NT2/D1 (cell line): ENCODE data around the gene CEP95.
"Not testable (repeated sequence)": the region's sequence is repeated elsewhere in the genome, so short reads cannot be mapped to it uniquely, and the experiment has no call there.

Experiments
- DNase-seq: peaks from one replicate; pipeline ENCODE4 v3.0.0-alpha.2; 2011; ENCODE audit warnings: low read depth, low spot score
- H3K27me3 ChIP-seq: 2 replicates; pipeline ENCODE4 v1.6.0; 2011; ENCODE audit warnings: mild to moderate bottlenecking; ENCODE audit not compliant: insufficient read length, insufficient read depth
- H3K36me3 ChIP-seq: 2 replicates; pipeline ENCODE4 v1.6.1; 2011; ENCODE audit warnings: mild to moderate bottlenecking, low read length, mixed read lengths; ENCODE audit not compliant: insufficient read depth, insufficient read length
- H3K4me1 ChIP-seq: 2 replicates; pipeline ENCODE4 v1.5.1; 2011; ENCODE audit not compliant: insufficient read depth, insufficient read length
- H3K4me3 ChIP-seq: 2 replicates; pipeline ENCODE4 v1.5.1; 2011; ENCODE audit warnings: low read depth; ENCODE audit not compliant: insufficient read length
- H3K9ac ChIP-seq: 2 replicates; pipeline ENCODE4 v1.6.0; 2011; ENCODE audit warnings: low read depth; ENCODE audit not compliant: insufficient read length
- H3K9me3 ChIP-seq: 2 replicates; pipeline ENCODE4 v1.5.1; 2011; ENCODE audit warnings: mild to moderate bottlenecking, low read length; ENCODE audit not compliant: insufficient read depth
- SUZ12 ChIP-seq: IDR thresholded peaks from 2 replicates; pipeline ENCODE4 v1.6.1; 2011; ENCODE audit not compliant: insufficient read length, insufficient read depth; ENCODE audit errors: extremely low read depth
- YY1 ChIP-seq: IDR thresholded peaks from 2 replicates; pipeline ENCODE4 v1.6.1; 2011; ENCODE audit not compliant: insufficient read length, insufficient read depth
- ZNF274 ChIP-seq: IDR thresholded peaks from 2 replicates; pipeline ENCODE4 v1.6.1; 2011; ENCODE audit warnings: mild to moderate bottlenecking, low read depth, low read length

Gene CEP95

GRCh38 chr17:64573214-64573613, 66.4 kb downstream of the CEP95 start:
- DNase-seq, result no peak
- Histone ChIP-seq H3K9me3 (no peaks in the 10 kb centered on the region), H3K36me3 (peaks cover 33% of the 10 kb centered on the region), H3K4me1 (no peaks in the 10 kb centered on the region), H3K9ac (no peak overlapping the region), H3K27me3 (no peaks in the 10 kb centered on the region), H3K4me3 (no peak overlapping the region)
- no peak for TF ChIP-seq ZNF274
- no peak for TF ChIP-seq YY1

DNA sequence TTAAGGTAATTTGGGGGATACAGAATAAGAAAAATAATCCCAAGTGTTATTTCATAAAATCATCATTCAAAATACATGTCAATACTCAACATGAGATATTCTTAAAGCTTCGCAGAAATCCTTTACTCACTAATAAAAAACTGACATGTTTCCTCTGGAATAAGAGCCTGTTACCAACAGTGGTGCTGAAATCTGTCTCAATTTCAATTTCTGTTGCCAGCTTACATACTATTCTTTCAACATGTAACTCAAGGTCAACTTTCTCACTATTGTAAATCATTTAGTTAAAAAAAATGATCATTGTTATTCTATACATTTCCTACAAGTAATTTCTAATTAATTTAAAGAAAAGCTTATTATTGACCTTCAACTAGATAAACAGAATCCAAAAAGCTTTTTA, 67.9 kb downstream of the CEP95 start:
- TF ChIP-seq YY1 (no peak), SUZ12 (no peak), ZNF274 (no peak)
- DNase-seq, result no peak

DNA sequence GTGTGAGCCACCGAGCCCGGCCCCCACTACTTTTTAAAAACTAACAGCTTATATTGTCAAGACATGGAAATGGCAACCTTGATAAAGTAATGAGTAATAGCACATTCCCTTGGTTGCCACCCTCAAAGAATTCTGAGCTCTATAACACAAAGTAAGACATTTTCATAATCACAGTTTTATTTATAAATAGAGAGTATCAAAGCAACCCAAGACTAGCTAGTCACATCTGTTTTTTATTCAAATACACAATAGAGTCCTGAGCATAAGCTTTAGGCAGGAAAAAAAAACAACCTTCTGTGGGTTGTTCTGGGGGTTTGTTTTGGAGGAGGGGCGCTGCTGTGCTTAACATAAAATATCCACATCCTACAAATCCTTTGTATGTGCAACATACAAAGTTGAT, 68.7 kb downstream of the CEP95 start:
- peaks cover 38% of the 10 kb centered on the region for H3K36me3 ChIP-seq
- DNase-seq, result no peak
- no peaks in the 10 kb centered on the region for H3K27me3 ChIP-seq
- no peak for TF ChIP-seq ZNF274
- TF ChIP-seq YY1, result no peak
- no peak for TF ChIP-seq SUZ12
- H3K4me3 ChIP-seq, result no peak overlapping the region
- H3K9ac ChIP-seq, result no peak overlapping the region
- H3K9me3 ChIP-seq, result no peaks in the 10 kb centered on the region
- H3K4me1 ChIP-seq, result no peaks in the 10 kb centered on the region

More for the DNA sequence above, 67.9 kb downstream of the CEP95 start:
- Histone ChIP-seq H3K36me3 (peaks cover 35% of the 10 kb centered on the region), H3K4me1 (no peaks in the 10 kb centered on the region), H3K9me3 (no peaks in the 10 kb centered on the region), H3K9ac (no peak overlapping the region), H3K4me3 (no peak overlapping the region), H3K27me3 (no peaks in the 10 kb centered on the region)

DNA sequence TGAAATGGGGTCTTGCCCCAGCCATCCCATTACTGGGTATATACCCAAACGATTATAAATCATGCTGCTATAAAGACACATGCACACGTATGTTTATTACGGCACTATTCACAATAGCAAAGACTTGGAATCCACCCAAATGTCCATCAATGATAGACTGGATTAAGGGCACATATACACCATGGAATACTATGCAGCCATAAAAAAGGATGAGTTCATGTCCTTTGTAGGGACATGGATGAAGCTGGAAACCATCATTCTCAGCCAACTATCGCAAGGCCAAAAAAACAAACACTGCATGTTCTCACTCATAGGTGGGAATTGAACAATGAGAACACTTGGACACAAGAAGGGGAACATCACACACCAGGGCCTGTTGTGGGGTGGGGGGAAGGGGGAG, 70.2 kb downstream of the CEP95 start:
- H3K36me3 ChIP-seq, result peaks cover 37% of the 10 kb centered on the region
- not testable (repeated sequence) for H3K9me3 ChIP-seq, DNase-seq, H3K4me3 ChIP-seq, H3K27me3 ChIP-seq, H3K4me1 ChIP-seq, H3K9ac ChIP-seq

DNA sequence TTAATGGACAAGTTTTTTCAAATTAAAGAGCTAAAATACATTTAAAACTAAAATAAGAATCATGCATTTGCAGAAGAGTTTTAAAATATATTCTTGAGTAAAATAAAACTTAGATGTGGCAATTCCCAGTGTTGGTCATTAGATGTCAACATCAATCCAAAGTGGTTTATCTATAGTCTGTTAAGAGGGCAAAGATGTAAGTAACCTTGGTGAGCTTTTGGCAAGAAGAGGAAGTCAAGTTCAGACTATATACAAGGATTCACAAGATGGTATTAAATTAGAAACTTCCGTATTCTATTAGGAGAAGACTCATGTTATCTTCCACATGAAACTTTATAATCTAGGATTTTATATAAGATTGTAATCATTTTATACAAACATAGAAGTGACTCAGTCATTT, 73.1 kb downstream of the CEP95 start:
- Histone ChIP-seq H3K9ac (no peak overlapping the region), H3K27me3 (no peaks in the 10 kb centered on the region), H3K4me3 (no peak overlapping the region), H3K4me1 (no peaks in the 10 kb centered on the region), H3K9me3 (no peaks in the 10 kb centered on the region), H3K36me3 (peaks cover 53% of the 10 kb centered on the region)
- no peak for DNase-seq
- TF ChIP-seq SUZ12 (no peak), ZNF274 (no peak), YY1 (no peak)

- peaks cover 59% of the 10 kb centered on the region for H3K36me3 ChIP-seq
- DNase-seq, result no peak
- no peak overlapping the region for H3K4me3 ChIP-seq
- TF ChIP-seq YY1, result no peak
- no peaks in the 10 kb centered on the region for H3K9me3 ChIP-seq
- H3K4me1 ChIP-seq, result no peaks in the 10 kb centered on the region
- no peaks in the 10 kb centered on the region for H3K27me3 ChIP-seq
- H3K9ac ChIP-seq, result no peak overlapping the region
Measured at GRCh38 chr17:64580384-64581315, 73.9 kb downstream of the CEP95 start.

GRCh38 chr17:64583038-64583437, 76.3 kb downstream of the CEP95 start:
- no peak for TF ChIP-seq ZNF274
- TF ChIP-seq YY1, result no peak
- TF ChIP-seq SUZ12, result no peak
- H3K36me3 ChIP-seq, result peaks cover 52% of the 10 kb centered on the region

More at GRCh38 chr17:64583038-64583437, 76.3 kb downstream of the CEP95 start:
- Histone ChIP-seq H3K9ac (no peak overlapping the region), H3K4me3 (no peak overlapping the region), H3K4me1 (no peaks in the 10 kb centered on the region), H3K27me3 (no peaks in the 10 kb centered on the region), H3K9me3 (no peaks in the 10 kb centered on the region)
- DNase-seq, result no peak
